Hematopoietic multipotent progenitor cell treated with erythropoietin and hydrocortisone succinate and interleukin-3 and kit ligand, for 8 days (in vitro differentiated cells): ENCODE data around the gene C9orf57.
"Not testable (repeated sequence)": the region's sequence is repeated elsewhere in the genome, so short reads cannot be mapped to it uniquely, and the experiment has no call there.

Experiments
- DNase-seq: peaks from one replicate; pipeline ENCODE4 v3.0.0-alpha.2; 2015

Gene C9orf57

DNA sequence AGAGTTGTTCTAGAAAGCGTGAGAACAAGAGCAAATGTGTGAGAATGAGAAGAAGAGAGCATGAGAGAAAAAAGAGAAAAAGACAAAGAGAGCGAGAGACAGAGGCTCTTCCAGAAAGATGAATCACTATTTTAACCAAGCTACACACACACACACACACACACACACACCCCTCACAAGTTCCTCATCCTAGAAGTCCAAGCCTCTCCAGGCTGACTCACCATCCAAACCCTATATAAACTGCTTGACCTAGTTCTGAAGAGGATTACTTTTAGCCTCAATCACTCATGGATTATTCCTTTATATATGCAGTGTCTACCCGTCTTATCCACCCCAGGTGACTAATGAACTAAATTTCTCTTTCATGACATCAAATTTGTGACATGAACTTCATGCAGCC lies 37.6 kb downstream of the C9orf57 start:
- no peak for DNase-seq

DNA sequence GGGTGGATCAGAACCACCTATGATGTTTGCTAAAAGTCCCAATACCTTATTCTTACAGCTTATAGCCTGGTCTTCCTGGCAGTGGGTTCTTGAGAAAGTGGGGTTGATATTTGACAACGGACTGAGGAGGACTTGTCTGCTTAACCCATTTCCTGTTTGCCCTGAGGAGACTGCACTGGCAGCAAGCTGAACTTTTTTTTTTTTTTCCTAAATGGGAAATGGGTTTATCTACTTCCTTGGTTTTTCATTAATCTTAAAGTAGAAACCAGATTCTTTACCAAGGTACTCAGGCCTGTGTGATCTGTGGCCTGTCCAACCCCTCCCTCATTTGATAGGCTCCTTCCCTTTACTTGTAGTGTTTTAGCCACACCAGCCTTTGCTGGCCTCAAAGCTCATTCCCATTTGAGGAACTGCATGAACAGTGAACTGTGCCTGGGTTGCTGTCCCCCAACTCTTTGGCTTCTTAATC lies 47.1 kb downstream of the C9orf57 start:
- no peak for DNase-seq

- DNase-seq, result no peak
Measured at GRCh38 chr9:72012646-72013045, 47.8 kb downstream of the C9orf57 start.

- not testable (repeated sequence) for DNase-seq
Measured at GRCh38 chr9:72007726-72008125, 52.7 kb downstream of the C9orf57 start.

- no peak for DNase-seq
Measured at GRCh38 chr9:72006501-72006900, 53.9 kb downstream of the C9orf57 start.

- DNase-seq, result no peak
Measured at GRCh38 chr9:72005451-72005850, 55.0 kb downstream of the C9orf57 start.
